H9 (cell line): ENCODE measurements around the gene TEX48. TPM values are rescaled to one million over a fixed set of nuclear protein-coding genes. Genes with fewer than 3 reads are reported as not detected.

ENCODE experiments used
- DNase-seq: peaks from one replicate; pipeline ENCODE4 v3.0.0-alpha.2; 2017
- H2AFZ ChIP-seq: one replicate; pipeline ENCODE4 v1.6.1; 2013; ENCODE audit warnings: mild to moderate bottlenecking, low read length, control low read depth, moderate library complexity
- H2AK5ac ChIP-seq: 2 replicates; pipeline ENCODE4 v1.6.1; 2013; ENCODE audit warnings: low read length, control low read depth, mixed read lengths; ENCODE audit not compliant: insufficient read length
- H2BK120ac ChIP-seq: one replicate; pipeline ENCODE4 v1.6.1; 2013; ENCODE audit warnings: low read depth, mild to moderate bottlenecking, low read length, control low read depth, inconsistent platforms; ENCODE audit not compliant: poor library complexity, severe bottlenecking
- H2BK12ac ChIP-seq: 2 replicates; pipeline ENCODE4 v1.6.1; 2013; ENCODE audit warnings: low read length, control low read depth, mixed read lengths, low read depth; ENCODE audit not compliant: insufficient read length
- H2BK15ac ChIP-seq: 2 replicates; pipeline ENCODE4 v1.6.1; 2013; ENCODE audit warnings: low read depth, low read length, control low read depth
- H2BK20ac ChIP-seq: one replicate; pipeline ENCODE4 v1.6.1; 2013; ENCODE audit warnings: low read depth, mild to moderate bottlenecking, low read length, control low read depth, inconsistent platforms; ENCODE audit not compliant: poor library complexity, severe bottlenecking
- H2BK5ac ChIP-seq: 2 replicates; pipeline ENCODE4 v1.6.1; 2013; ENCODE audit warnings: low read length, control low read depth, mixed read lengths; ENCODE audit not compliant: insufficient read length
- H3K14ac ChIP-seq: 2 replicates; pipeline ENCODE4 v1.6.1; 2013; ENCODE audit warnings: low read length, control low read depth; ENCODE audit not compliant: insufficient read depth
- H3K18ac ChIP-seq: 2 replicates; pipeline ENCODE4 v1.6.1; 2013; ENCODE audit warnings: low read depth, mild to moderate bottlenecking, mixed read lengths, low read length, control low read depth; ENCODE audit not compliant: insufficient read length
- H3K23ac ChIP-seq: 2 replicates; pipeline ENCODE4 v1.6.1; 2013; ENCODE audit warnings: low read length, control low read depth, mixed read lengths, low read depth; ENCODE audit not compliant: insufficient read length
- H3K23me2 ChIP-seq: 2 replicates; pipeline ENCODE4 v1.6.1; 2013; ENCODE audit warnings: low read depth, mild to moderate bottlenecking, mixed read lengths, low read length, control low read depth; ENCODE audit not compliant: insufficient read length, poor library complexity, severe bottlenecking
- H3K27ac ChIP-seq: 2 replicates; pipeline ENCODE4 v1.5.1; 2013; ENCODE audit warnings: low read length, control low read depth, mixed read lengths, low read depth; ENCODE audit not compliant: insufficient read length
- H3K27me3 ChIP-seq: 2 replicates; pipeline ENCODE4 v1.6.1; 2013; ENCODE audit warnings: low read length, control low read depth, inconsistent platforms; ENCODE audit not compliant: insufficient read depth
- H3K4ac ChIP-seq: 2 replicates; pipeline ENCODE4 v1.6.1; 2013; ENCODE audit warnings: low read depth, mild to moderate bottlenecking, control low read depth, inconsistent platforms, low read length, moderate library complexity
- H3K4me1 ChIP-seq: 2 replicates; pipeline ENCODE4 v1.6.1; 2013; ENCODE audit warnings: low read length, control low read depth, inconsistent platforms; ENCODE audit not compliant: insufficient read depth
- H3K4me2 ChIP-seq: 2 replicates; pipeline ENCODE4 v1.6.1; 2013; ENCODE audit warnings: low read length, control low read depth, mixed read lengths; ENCODE audit not compliant: insufficient read length, insufficient read depth
- H3K56ac ChIP-seq: 2 replicates; pipeline ENCODE4 v1.6.1; 2013; ENCODE audit warnings: low read depth, mild to moderate bottlenecking, mixed read lengths, low read length, control low read depth; ENCODE audit not compliant: insufficient read length
- H3K79me1 ChIP-seq: 2 replicates; pipeline ENCODE4 v1.6.1; 2013; ENCODE audit warnings: low read depth, mild to moderate bottlenecking, moderate library complexity, low read length, control low read depth, inconsistent platforms; ENCODE audit not compliant: insufficient read depth, poor library complexity, severe bottlenecking
- H3K79me2 ChIP-seq: 2 replicates; pipeline ENCODE4 v1.6.1; 2013; ENCODE audit warnings: low read length, control low read depth, inconsistent platforms; ENCODE audit not compliant: insufficient read depth
- H3K9ac ChIP-seq: 2 replicates; pipeline ENCODE4 v1.6.1; 2013; ENCODE audit warnings: low read length, control low read depth, mixed read lengths; ENCODE audit not compliant: insufficient read length; ENCODE audit errors: extremely low read depth
- H3K9me3 ChIP-seq: one replicate; pipeline ENCODE4 v1.6.1; 2013; ENCODE audit warnings: low read depth, low read length, inconsistent platforms; ENCODE audit not compliant: control insufficient read depth
- H3T11ph ChIP-seq: one replicate; pipeline ENCODE4 v1.6.1; 2013; ENCODE audit warnings: mild to moderate bottlenecking, low read length, control low read depth, inconsistent platforms
- H4K20me1 ChIP-seq: one replicate; pipeline ENCODE4 v1.6.1; 2013; ENCODE audit not compliant: control insufficient read depth, insufficient read length, insufficient read depth
- H4K5ac ChIP-seq: 2 replicates; pipeline ENCODE4 v1.6.1; 2013; ENCODE audit warnings: low read depth, mild to moderate bottlenecking, mixed read lengths, low read length, control low read depth; ENCODE audit not compliant: insufficient read length
- H4K8ac ChIP-seq: replicated peaks from 2 replicates; pipeline ENCODE4 v1.6.1; 2013; ENCODE audit warnings: low read length, control low read depth, mixed read lengths, low read depth; ENCODE audit not compliant: insufficient read length
- H4K91ac ChIP-seq: 2 replicates; pipeline ENCODE4 v1.6.1; 2013; ENCODE audit warnings: low read depth, mild to moderate bottlenecking, moderate library complexity, mixed read lengths, low read length, control low read depth; ENCODE audit not compliant: insufficient read length
- H3K27ac Mint-ChIP-seq, 3 experiments: 2 replicates in 2 of 3; 3 replicates in 1 of 3; pipeline ENCODE4 v1.8.0; 2020 to 2021; ENCODE audit warnings: mixed read lengths in 3 of 3, mild to moderate bottlenecking in 1 of 3, moderate library complexity in 1 of 3
- H3K27me3 Mint-ChIP-seq: 2 replicates; pipeline ENCODE4 v1.8.0; 2021; ENCODE audit warnings: low read depth, mild to moderate bottlenecking, moderate library complexity, mixed read lengths
- H3K36me3 Mint-ChIP-seq, 3 experiments: 2 replicates in 2 of 3; 3 replicates in 1 of 3; pipeline ENCODE4 v1.8.0; 2020 to 2021; ENCODE audit warnings: low read depth in 3 of 3, mixed read lengths in 3 of 3; ENCODE audit not compliant: insufficient read depth in 1 of 3
- H3K4me1 Mint-ChIP-seq, 2 experiments: 2 replicates each; pipeline ENCODE4 v1.8.0; 2020; ENCODE audit warnings: mixed read lengths in 2 of 2
- H3K4me3 Mint-ChIP-seq, 2 experiments: 2 replicates in 1 of 2; 3 replicates in 1 of 2; pipeline ENCODE4 v1.8.0; 2020 to 2021; ENCODE audit warnings: mild to moderate bottlenecking in 2 of 2, mixed read lengths in 2 of 2, moderate library complexity in 1 of 2
- H3K9me3 Mint-ChIP-seq, 2 experiments: 2 replicates in 1 of 2; 3 replicates in 1 of 2; pipeline ENCODE4 v1.8.0; 2020; ENCODE audit warnings: mild to moderate bottlenecking in 2 of 2, mixed read lengths in 2 of 2, moderate library complexity in 1 of 2
- WGBS: extraction: QIAGEN DNeasy Blood & Tissue Kit; methylation state at CpG from one replicate; pipeline ENCODE4 v1.1.7; 2013; ENCODE audit warnings: missing lambda C conversion rate, low lambda C conversion rate, mixed read lengths; ENCODE audit not compliant: insufficient read length; ENCODE audit errors: extremely low coverage; 5-methylcytosine and 5-hydroxymethylcytosine counted together
- total RNA-seq: library from RNA; stranded (reverse); gene quantifications from 2 replicates; pipeline ENCODE4 v1.2.1, GENCODE V29; 2021
- TF ChIP-seq, protein P1 (sequence below): fragments of 200-600 bp; sonication (generic); conservative IDR thresholded peaks from 3 replicates; pipeline ENCODE4 v1.8.0; 2021; ENCODE audit warnings: antibody characterized with exemption, mild to moderate bottlenecking

TEX48 gene
- total RNA-seq, 1 experiment from 2014 or later = not detected

DNA sequence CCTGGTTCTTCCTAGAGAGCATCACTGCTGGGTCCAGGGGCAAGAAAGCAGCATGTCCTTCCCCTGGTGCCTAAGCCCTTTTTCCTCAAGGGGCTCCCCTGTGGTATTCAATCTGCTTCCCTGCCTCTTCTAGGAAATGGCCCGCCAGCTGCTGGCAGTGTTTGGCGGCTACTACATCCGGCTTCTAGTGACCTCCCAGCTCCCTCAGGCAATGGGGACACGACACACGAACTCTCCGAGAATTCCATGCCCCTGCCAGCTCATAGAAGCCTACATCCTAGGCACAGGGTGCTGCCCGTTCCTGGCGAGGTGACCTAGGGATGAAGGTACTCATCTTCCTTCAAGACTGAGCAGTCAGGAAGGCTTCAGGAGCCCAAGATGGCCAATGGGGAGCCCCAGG, 39.0 kb downstream of the TEX48 start:
- Mint-ChIP-seq H3K36me3 (peaks cover 23 to 39% (median 30%) of the 10 kb centered on the region in 3 experiments), H3K27ac (no peak overlapping the region), H3K4me3 (no peak overlapping the region), H3K9me3 (peaks cover 2 to 4% of the 10 kb centered on the region in 2 experiments; a peak in 2 of 5 replicates), H3K4me1 (no peaks in the 10 kb centered on the region), H3K27me3 (no peaks in the 10 kb centered on the region)
- TF ChIP-seq, protein P1, sequence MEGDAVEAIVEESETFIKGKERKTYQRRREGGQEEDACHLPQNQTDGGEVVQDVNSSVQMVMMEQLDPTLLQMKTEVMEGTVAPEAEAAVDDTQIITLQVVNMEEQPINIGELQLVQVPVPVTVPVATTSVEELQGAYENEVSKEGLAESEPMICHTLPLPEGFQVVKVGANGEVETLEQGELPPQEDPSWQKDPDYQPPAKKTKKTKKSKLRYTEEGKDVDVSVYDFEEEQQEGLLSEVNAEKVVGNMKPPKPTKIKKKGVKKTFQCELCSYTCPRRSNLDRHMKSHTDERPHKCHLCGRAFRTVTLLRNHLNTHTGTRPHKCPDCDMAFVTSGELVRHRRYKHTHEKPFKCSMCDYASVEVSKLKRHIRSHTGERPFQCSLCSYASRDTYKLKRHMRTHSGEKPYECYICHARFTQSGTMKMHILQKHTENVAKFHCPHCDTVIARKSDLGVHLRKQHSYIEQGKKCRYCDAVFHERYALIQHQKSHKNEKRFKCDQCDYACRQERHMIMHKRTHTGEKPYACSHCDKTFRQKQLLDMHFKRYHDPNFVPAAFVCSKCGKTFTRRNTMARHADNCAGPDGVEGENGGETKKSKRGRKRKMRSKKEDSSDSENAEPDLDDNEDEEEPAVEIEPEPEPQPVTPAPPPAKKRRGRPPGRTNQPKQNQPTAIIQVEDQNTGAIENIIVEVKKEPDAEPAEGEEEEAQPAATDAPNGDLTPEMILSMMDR = no peak
- Histone ChIP-seq H3K14ac (no peak overlapping the region), H4K5ac (no peak overlapping the region), H2AK5ac (no peak overlapping the region), H3K4ac (no peak overlapping the region), H2BK5ac (no peak overlapping the region), H2AFZ (no peak overlapping the region), H3K79me2 (no peaks in the 10 kb centered on the region), H2BK12ac (no peak overlapping the region), H2BK120ac (no peak overlapping the region), H3K9me3 (no peaks in the 10 kb centered on the region), H4K8ac (no peak overlapping the region), H4K20me1 (no peaks in the 10 kb centered on the region), H3K23me2 (no peaks in the 10 kb centered on the region), H3K56ac (no peak overlapping the region), H3K27ac (no peak overlapping the region), H3K27me3 (no peaks in the 10 kb centered on the region), H3K4me1 (no peaks in the 10 kb centered on the region), H3K9ac (no peak overlapping the region), H3K18ac (no peak overlapping the region), H3K79me1 (no peaks in the 10 kb centered on the region), H2BK20ac (no peak overlapping the region), H3K23ac (no peak overlapping the region), H2BK15ac (no peak overlapping the region), H4K91ac (no peak overlapping the region), H3T11ph (no peak overlapping the region), H3K4me2 (no peak overlapping the region)
- no CpG with 5 or more reads among the region's 8 CpGs for WGBS
- no peak for DNase-seq
